Glutamatergic neuron (in vitro differentiated cells): Measurements from ENCODE around the gene ULK1. TPM values are rescaled to one million over a fixed set of nuclear protein-coding genes. Genes with fewer than 3 reads are reported as not detected.

Source experiments
- DNase-seq: peaks from one replicate; pipeline ENCODE4 v3.0.0; 2022
- H3K27ac Mint-ChIP-seq: one replicate; pipeline ENCODE4 v1.8.0; 2020; ENCODE audit warnings: mild to moderate bottlenecking, mixed read lengths, inconsistent platforms; ENCODE audit not compliant: unreplicated experiment
- H3K27me3 Mint-ChIP-seq: one replicate; pipeline ENCODE4 v1.8.0; 2020; ENCODE audit warnings: mild to moderate bottlenecking, moderate library complexity, mixed read lengths, inconsistent platforms; ENCODE audit not compliant: unreplicated experiment
- H3K36me3 Mint-ChIP-seq: one replicate; pipeline ENCODE4 v1.8.0; 2020; ENCODE audit warnings: mild to moderate bottlenecking, mixed read lengths, inconsistent platforms; ENCODE audit not compliant: unreplicated experiment
- H3K4me1 Mint-ChIP-seq: one replicate; pipeline ENCODE4 v1.8.0; 2020; ENCODE audit warnings: mild to moderate bottlenecking, low read depth, mixed read lengths, inconsistent platforms; ENCODE audit not compliant: unreplicated experiment
- H3K4me3 Mint-ChIP-seq: one replicate; pipeline ENCODE4 v1.8.0; 2020; ENCODE audit warnings: mild to moderate bottlenecking, mixed read lengths, inconsistent platforms; ENCODE audit not compliant: unreplicated experiment
- H3K9me3 Mint-ChIP-seq: one replicate; pipeline ENCODE4 v1.8.0; 2020; ENCODE audit warnings: mild to moderate bottlenecking, moderate library complexity, mixed read lengths, inconsistent platforms; ENCODE audit not compliant: unreplicated experiment
- total RNA-seq: library from RNA; stranded (reverse); fragmentation: NEBNext Ultra II Directional; extraction: Animal tissue kit (Norgen Biotek cat#: 25700); gene quantifications from one replicate; pipeline ENCODE4 v1.2.1, GENCODE V29; 2021; ENCODE audit not compliant: unreplicated experiment
- TF ChIP-seq, protein P1 (sequence below): fragments of 200-600 bp; sonication (generic); IDR thresholded peaks from one replicate; pipeline ENCODE4 v1.5.0; 2021; ENCODE audit not compliant: partially characterized antibody, unreplicated experiment

Gene ULK1
- total RNA-seq, 1 donor from 2014 or later = 168 TPM

DNA sequence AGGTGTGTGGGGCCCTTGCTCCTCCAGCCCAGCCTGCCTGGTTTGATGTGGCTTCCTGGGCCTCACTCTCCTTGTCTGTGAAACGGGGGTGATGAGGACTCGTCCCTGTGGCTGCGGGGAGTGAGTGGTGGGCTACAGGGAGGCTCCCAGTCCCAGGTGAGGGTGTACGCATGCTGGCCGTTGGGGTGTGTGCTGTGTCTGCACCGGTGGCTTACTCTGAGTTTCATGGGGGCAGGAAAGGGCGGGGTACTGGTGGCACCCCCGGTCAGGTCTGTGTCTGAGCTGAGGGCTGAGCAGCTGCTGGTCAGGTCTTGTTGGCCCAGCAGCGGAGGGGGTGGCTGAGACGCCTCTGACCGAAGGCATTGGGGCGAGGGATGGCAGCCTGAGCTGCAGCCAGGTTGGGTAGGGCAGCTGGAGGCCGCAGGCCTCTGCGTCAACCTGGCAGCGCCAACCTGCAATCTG, 11.2 kb downstream of the ULK1 start:
- TF ChIP-seq, protein P1, sequence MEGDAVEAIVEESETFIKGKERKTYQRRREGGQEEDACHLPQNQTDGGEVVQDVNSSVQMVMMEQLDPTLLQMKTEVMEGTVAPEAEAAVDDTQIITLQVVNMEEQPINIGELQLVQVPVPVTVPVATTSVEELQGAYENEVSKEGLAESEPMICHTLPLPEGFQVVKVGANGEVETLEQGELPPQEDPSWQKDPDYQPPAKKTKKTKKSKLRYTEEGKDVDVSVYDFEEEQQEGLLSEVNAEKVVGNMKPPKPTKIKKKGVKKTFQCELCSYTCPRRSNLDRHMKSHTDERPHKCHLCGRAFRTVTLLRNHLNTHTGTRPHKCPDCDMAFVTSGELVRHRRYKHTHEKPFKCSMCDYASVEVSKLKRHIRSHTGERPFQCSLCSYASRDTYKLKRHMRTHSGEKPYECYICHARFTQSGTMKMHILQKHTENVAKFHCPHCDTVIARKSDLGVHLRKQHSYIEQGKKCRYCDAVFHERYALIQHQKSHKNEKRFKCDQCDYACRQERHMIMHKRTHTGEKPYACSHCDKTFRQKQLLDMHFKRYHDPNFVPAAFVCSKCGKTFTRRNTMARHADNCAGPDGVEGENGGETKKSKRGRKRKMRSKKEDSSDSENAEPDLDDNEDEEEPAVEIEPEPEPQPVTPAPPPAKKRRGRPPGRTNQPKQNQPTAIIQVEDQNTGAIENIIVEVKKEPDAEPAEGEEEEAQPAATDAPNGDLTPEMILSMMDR = no peak
- Mint-ChIP-seq H3K27me3 (peaks cover 4% of the 10 kb centered on the region), H3K4me1 (peaks cover 4% of the 10 kb centered on the region), H3K27ac (no peak overlapping the region), H3K36me3 (no peaks in the 10 kb centered on the region), H3K4me3 (no peak overlapping the region), H3K9me3 (peaks cover 4% of the 10 kb centered on the region)
- no peak for DNase-seq

DNA sequence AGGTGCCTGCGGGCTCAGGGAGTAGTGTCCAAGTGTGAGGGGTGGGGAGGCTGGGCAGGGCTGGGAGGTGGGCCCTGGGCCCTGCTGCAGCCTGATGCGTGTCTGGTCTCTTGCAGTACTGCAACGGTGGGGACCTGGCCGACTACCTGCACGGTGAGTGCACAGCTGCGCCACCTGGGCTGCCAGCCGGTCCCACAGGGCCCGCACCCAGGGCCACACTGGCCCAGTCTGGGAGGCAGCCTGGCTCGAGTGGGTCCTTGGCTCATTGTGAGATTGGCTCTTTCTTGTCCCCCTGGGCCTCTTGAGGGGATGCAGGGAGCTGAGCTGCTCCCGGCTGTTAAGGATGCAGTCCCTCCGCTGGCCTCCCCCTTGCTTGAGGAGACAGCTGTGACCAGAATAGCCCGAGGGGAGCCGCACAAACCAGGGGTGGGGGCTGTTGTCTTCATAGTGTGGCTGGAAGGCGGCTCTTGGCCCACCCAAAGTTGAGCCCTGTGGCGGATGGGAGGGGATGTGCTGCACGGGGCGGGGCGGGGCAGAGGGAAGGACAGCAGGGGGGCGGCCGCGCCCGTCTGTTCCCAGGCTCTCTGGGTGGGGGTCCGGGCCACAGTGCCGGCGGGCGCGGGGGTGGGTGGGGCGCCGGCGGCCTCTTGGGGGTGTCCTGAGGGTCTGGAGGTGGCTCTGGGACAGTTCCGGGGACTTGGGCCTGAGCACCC, 13.1 kb downstream of the ULK1 start:
- H3K27me3 Mint-ChIP-seq = peaks cover 4% of the 10 kb centered on the region
- no peaks in the 10 kb centered on the region for H3K36me3 Mint-ChIP-seq
- H3K4me3 Mint-ChIP-seq = no peak overlapping the region
- no peak overlapping the region for H3K27ac Mint-ChIP-seq
- H3K9me3 Mint-ChIP-seq = peaks cover 4% of the 10 kb centered on the region
- no peaks in the 10 kb centered on the region for H3K4me1 Mint-ChIP-seq
- TF ChIP-seq, protein P1 = no peak
- DNase-seq = no peak

DNA sequence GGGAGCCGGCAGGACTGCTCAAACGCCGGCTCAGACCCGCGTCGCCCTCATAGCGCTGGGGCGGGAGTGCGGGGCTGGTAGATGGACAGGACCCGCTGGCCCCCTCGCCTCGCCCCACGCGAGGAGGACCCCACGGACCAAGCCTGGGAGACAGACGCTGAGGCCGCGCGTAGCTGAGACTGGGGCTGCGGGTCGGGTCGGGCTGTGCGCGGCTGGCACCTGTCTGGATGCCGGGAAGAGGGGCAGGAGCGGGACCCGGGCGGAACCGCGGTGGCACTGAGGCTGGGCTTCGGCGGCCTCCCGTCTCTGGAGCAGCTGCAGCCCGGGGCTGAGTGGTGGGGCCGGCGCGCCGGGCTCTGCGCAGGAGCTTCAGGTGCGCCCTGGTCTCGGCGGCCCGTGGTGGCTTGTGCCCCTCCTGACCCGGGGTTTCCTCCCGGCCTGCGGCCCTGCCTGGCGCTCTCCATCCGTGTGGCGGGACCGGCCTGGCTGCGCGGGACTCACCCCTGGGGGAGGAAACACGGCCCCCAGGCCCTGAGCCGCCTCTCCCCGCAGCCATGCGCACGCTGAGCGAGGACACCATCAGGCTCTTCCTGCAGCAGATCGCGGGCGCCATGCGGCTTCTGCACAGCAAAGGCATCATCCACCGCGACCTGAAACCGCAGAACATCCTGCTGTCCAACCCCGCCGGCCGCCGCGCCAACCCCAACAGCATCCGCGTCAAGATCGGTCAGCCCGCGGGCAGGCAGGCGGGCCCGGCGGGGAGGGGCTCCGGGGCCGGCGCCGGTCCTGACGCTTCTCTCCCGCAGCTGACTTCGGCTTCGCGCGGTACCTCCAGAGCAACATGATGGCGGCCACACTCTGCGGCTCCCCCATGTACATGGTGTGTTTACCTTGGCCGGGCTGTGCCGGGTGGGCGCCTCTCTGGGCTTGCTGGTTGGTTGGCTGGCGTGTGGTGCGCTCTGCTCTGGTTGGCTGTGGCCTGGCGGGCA, 14.0 kb downstream of the ULK1 start:
- Mint-ChIP-seq H3K27me3 (peaks cover 7% of the 10 kb centered on the region), H3K4me1 (no peaks in the 10 kb centered on the region), H3K4me3 (no peak overlapping the region), H3K9me3 (peaks cover 4% of the 10 kb centered on the region), H3K27ac (no peak overlapping the region), H3K36me3 (no peaks in the 10 kb centered on the region)
- no peak for DNase-seq
- TF ChIP-seq, protein P1 = no peak

DNA sequence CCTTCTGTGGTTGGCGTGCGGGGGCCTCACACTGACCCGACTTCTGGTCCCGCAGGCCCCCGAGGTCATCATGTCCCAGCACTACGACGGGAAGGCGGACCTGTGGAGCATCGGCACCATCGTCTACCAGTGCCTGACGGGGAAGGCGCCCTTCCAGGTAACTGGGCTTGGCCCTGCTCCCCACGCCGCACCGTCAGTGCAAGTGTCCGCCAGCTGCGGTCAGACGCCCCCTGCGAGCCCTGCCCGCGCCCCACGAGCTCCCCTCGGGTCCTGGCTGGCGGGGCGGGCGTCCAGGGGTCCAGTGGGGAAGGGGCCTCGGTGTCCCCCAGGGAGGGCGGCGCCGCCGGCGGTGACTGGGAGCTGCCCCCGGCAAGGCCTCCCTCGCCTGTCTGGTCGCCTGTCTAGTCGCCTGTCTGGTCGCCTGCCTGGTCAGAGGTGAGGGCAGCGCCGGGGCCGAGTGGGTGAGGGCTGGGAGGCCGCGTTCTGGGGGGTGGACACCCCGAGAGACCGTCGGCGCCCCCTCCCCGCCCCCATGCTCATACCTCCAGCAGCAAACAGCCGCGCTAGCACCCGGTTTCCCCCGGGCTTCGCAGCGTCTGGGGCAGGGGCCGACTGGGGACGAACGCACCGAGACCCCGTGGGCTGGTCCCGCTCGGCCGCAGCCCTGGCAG, 14.8 kb downstream of the ULK1 start:
- Mint-ChIP-seq H3K4me1 (no peaks in the 10 kb centered on the region), H3K36me3 (no peaks in the 10 kb centered on the region), H3K27ac (no peak overlapping the region), H3K4me3 (no peak overlapping the region), H3K9me3 (peaks cover 2% of the 10 kb centered on the region), H3K27me3 (peaks cover 7% of the 10 kb centered on the region)
- no peak for DNase-seq
- TF ChIP-seq, protein P1 = no peak
